Activated T-cell treated with anti-CD3 and anti-CD28 coated beads, Interleukin-2, amount 50 U/mL, for 48 hours (primary cell): ENCODE data around the gene MPND.

Source experiments
- DNase-seq, 2 experiments: peaks; one replicate each; pipeline ENCODE4 v3.0.0-alpha.2; 2020

Gene MPND

DNA sequence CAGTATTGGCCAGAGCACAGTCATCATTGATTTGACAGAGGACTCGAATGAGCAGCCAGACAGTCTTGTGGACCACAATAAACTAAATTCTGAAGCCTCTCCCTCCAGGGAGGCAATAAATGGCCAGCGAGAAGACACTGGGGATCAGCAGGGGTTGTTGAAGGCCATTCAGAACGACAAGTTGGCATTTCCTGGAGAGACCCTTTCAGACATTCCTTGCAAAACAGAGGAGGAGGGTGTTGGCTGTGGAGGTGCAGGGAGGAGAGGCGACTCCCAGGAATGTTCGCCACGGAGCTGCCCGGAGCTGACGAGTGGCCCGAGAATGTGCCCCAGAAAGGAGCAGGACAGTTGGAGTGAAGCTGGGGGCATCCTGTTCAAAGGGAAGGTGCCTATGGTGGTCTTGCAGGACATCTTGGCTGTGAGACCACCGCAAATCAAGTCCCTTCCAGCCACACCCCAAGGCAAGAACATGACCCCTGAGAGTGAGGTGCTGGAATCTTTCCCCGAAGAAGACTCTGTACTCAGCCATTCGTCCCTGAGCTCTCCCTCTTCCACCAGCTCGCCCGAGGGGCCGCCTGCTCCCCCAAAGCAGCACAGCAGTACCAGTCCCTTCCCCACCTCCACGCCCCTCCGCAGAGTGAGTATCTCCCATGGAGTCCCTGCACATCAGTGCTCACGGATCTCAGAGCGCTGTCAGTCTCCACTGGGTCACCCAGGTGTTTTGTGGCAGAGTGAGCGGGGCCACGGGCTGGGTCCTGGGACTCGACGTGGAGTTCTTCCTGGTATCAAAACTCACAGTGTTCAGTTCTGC, 66.0 kb downstream of the MPND start:
- no peak for DNase-seq
